Endothelial cell of umbilical vein (primary cell): ENCODE results near the gene INTS6L.

Source experiments
- EZH2 ChIP-seq: IDR thresholded peaks from 2 replicates; pipeline ENCODE4 v1.6.1; 2012; ENCODE audit warnings: borderline replicate concordance, low read depth, mild to moderate bottlenecking, moderate library complexity, low read length, inconsistent platforms; ENCODE audit not compliant: severe bottlenecking
- POLR2A ChIP-seq: IDR thresholded peaks from 2 replicates; pipeline ENCODE4 v1.6.1; 2012; ENCODE audit warnings: low read depth, mild to moderate bottlenecking, control low read depth, low read length
- POLR2AphosphoS5 ChIP-seq: IDR thresholded peaks from 2 replicates; pipeline ENCODE4 v1.6.1; 2012; ENCODE audit warnings: low read depth, mild to moderate bottlenecking, control low read depth, low read length, moderate library complexity; ENCODE audit not compliant: insufficient read depth
- TF ChIP-seq, protein P1 (sequence below), 2 donors: IDR thresholded peaks; 1 replicate in 1 of 2; 2 replicates in 1 of 2; pipeline ENCODE4 v1.5.1; 2011; ENCODE audit warnings: low read length in 2 of 2, mild to moderate bottlenecking in 2 of 2, moderate library complexity in 2 of 2, control low read depth in 1 of 2, inconsistent platforms in 1 of 2, low read depth in 1 of 2; ENCODE audit not compliant: insufficient read depth in 1 of 2; ENCODE audit errors: extremely low read depth in 1 of 2

- peak; percentile 87 for TF ChIP-seq POLR2AphosphoS5
- TF ChIP-seq, protein P1, sequence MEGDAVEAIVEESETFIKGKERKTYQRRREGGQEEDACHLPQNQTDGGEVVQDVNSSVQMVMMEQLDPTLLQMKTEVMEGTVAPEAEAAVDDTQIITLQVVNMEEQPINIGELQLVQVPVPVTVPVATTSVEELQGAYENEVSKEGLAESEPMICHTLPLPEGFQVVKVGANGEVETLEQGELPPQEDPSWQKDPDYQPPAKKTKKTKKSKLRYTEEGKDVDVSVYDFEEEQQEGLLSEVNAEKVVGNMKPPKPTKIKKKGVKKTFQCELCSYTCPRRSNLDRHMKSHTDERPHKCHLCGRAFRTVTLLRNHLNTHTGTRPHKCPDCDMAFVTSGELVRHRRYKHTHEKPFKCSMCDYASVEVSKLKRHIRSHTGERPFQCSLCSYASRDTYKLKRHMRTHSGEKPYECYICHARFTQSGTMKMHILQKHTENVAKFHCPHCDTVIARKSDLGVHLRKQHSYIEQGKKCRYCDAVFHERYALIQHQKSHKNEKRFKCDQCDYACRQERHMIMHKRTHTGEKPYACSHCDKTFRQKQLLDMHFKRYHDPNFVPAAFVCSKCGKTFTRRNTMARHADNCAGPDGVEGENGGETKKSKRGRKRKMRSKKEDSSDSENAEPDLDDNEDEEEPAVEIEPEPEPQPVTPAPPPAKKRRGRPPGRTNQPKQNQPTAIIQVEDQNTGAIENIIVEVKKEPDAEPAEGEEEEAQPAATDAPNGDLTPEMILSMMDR (IDR thresholded peaks at IDR 0.05; ENCODE audit: extremely low read depth in 1 of 2, insufficient read depth in 1 of 2, low read depth in 1 of 2, low read length in 2 of 2): no peak
- no peak for TF ChIP-seq EZH2
- peak; percentile 91 for TF ChIP-seq POLR2A
Observed at GRCh38 chrX:135520553-135521404, at the start of gene INTS6L.
